Breast epithelium (tissue), 3 donors: Measurements from ENCODE around the gene TMEM178B.

Source experiments
- POLR2A ChIP-seq: fragments of 450-650 bp; IDR thresholded peaks from one replicate; pipeline ENCODE4 v1.6.1; 2016; ENCODE audit warnings: antibody characterized with exemption, mild to moderate bottlenecking, moderate library complexity
- POLR2AphosphoS5 ChIP-seq, 3 donors: sonication (generic); formaldehyde crosslinking; IDR thresholded peaks; one replicate each; pipeline ENCODE4 v1.6.1; 2017; ENCODE audit warnings: antibody characterized with exemption in 3 of 3
- TF ChIP-seq, protein P1 (sequence below), 3 donors: fragments of 450-650 bp; IDR thresholded peaks; one replicate each; pipeline ENCODE4 v1.5.1; 2016 to 2017; ENCODE audit warnings: antibody characterized with exemption in 3 of 3, mild to moderate bottlenecking in 3 of 3, moderate library complexity in 3 of 3

- TF ChIP-seq, protein P1, sequence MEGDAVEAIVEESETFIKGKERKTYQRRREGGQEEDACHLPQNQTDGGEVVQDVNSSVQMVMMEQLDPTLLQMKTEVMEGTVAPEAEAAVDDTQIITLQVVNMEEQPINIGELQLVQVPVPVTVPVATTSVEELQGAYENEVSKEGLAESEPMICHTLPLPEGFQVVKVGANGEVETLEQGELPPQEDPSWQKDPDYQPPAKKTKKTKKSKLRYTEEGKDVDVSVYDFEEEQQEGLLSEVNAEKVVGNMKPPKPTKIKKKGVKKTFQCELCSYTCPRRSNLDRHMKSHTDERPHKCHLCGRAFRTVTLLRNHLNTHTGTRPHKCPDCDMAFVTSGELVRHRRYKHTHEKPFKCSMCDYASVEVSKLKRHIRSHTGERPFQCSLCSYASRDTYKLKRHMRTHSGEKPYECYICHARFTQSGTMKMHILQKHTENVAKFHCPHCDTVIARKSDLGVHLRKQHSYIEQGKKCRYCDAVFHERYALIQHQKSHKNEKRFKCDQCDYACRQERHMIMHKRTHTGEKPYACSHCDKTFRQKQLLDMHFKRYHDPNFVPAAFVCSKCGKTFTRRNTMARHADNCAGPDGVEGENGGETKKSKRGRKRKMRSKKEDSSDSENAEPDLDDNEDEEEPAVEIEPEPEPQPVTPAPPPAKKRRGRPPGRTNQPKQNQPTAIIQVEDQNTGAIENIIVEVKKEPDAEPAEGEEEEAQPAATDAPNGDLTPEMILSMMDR (IDR thresholded peaks at IDR 0.05): no peak
- TF ChIP-seq POLR2A: no peak
- TF ChIP-seq POLR2AphosphoS5 (IDR thresholded peaks at IDR 0.05): no peak
Observed at GRCh38 chr7:141167381-141167964, 93.6 kb downstream of the TMEM178B start.
